CD4-positive, alpha-beta T cell treated with Interleukin-15 for 1 hour (primary cell): ENCODE data around the gene PLA2G3.
A peak's percentile ranks its signal among the peaks of the same experiment; 100 is the strongest.
"Not testable (repeated sequence)": the region's sequence is repeated elsewhere in the genome, so short reads cannot be mapped to it uniquely, and the experiment has no call there.

Experiments
- DNase-seq: peaks from one replicate; pipeline ENCODE4 v3.0.0-alpha.2; 2020

The PLA2G3 gene

GRCh38 chr22:31097941-31098631 lies 42.2 kb downstream of the PLA2G3 start:
- DNase-seq = no peak

- DNase-seq = not testable (repeated sequence)
These were observed 42.8 kb downstream of the PLA2G3 start for GRCh38 chr22:31097539-31097938.

GRCh38 chr22:31096657-31097279 lies 43.5 kb downstream of the PLA2G3 start:
- DNase-seq = no peak

GRCh38 chr22:31095637-31096249 lies 44.6 kb downstream of the PLA2G3 start:
- DNase-seq = no peak

- DNase-seq = no peak
These were observed 45.6 kb downstream of the PLA2G3 start for GRCh38 chr22:31094741-31095140.

GRCh38 chr22:31094021-31094551 lies 46.2 kb downstream of the PLA2G3 start:
- DNase-seq = no peak

GRCh38 chr22:31093086-31093850 lies 47.0 kb downstream of the PLA2G3 start:
- no peak for DNase-seq

- DNase-seq = no peak
These were observed 48.1 kb downstream of the PLA2G3 start for GRCh38 chr22:31092161-31092560.

GRCh38 chr22:31091106-31091975 lies 49.0 kb downstream of the PLA2G3 start:
- DNase-seq = no peak

- DNase-seq = no peak
These were observed 49.9 kb downstream of the PLA2G3 start for GRCh38 chr22:31090217-31091085.

GRCh38 chr22:31089160-31090100 lies 50.9 kb downstream of the PLA2G3 start:
- DNase-seq = peak; percentile 29

GRCh38 chr22:31088233-31088986 lies 51.9 kb downstream of the PLA2G3 start:
- DNase-seq = peak; percentile 13

- DNase-seq = peak; percentile 15
These were observed 52.5 kb downstream of the PLA2G3 start for GRCh38 chr22:31087744-31088215.

GRCh38 chr22:31086703-31087330 lies 53.5 kb downstream of the PLA2G3 start:
- DNase-seq = no peak

- DNase-seq = no peak
These were observed 54.4 kb downstream of the PLA2G3 start for GRCh38 chr22:31085928-31086327.

GRCh38 chr22:31085493-31085824 lies 54.8 kb downstream of the PLA2G3 start:
- DNase-seq = no peak

- DNase-seq = peak; percentile 80
These were observed 55.4 kb downstream of the PLA2G3 start for GRCh38 chr22:31084811-31085492.
